Tibial nerve (tissue), 4 donors: Measurements from ENCODE around the gene FLVCR1. TPM values are rescaled to one million over a fixed set of nuclear protein-coding genes. Genes with fewer than 3 reads are reported as not detected.
"Not testable (repeated sequence)": the region's sequence is repeated elsewhere in the genome, so short reads cannot be mapped to it uniquely, and the experiment has no call there.

Experiments used
- DNase-seq, 2 donors: peaks; one replicate each; pipeline ENCODE4 v3.0.0-alpha.2; 2019; ENCODE audit warnings: low spot score in 2 of 2
- H3K27ac ChIP-seq, 4 donors: fragments of 200-600 bp; sonication (generic) in 3 of 4; one replicate each; pipeline ENCODE4 v1.5.1; 2017 to 2019; ENCODE audit warnings: mild to moderate bottlenecking in 1 of 4
- H3K27me3 ChIP-seq, 2 donors: fragments of 200-600 bp; sonication (generic) in 1 of 2; one replicate each; pipeline versions ENCODE4 v1.5.1 to v1.6.0; 2017 to 2019
- H3K36me3 ChIP-seq, 3 donors: fragments of 200-600 bp; sonication (generic); one replicate each; pipeline ENCODE4 v1.5.1; 2018 to 2019
- H3K4me1 ChIP-seq, 4 donors: fragments of 200-600 bp; sonication (generic) in 3 of 4; one replicate each; pipeline ENCODE4 v1.5.1; 2017 to 2019
- H3K4me3 ChIP-seq, 4 donors: fragments of 200-600 bp; sonication (generic) in 3 of 4; one replicate each; pipeline ENCODE4 v1.5.1; 2017 to 2019; ENCODE audit warnings: mild to moderate bottlenecking in 1 of 4, moderate library complexity in 1 of 4
- H3K9me3 ChIP-seq, 4 donors: fragments of 200-600 bp; sonication (generic) in 3 of 4; one replicate each; pipeline ENCODE4 v1.5.1; 2017 to 2019
- CTCF ChIP-seq, 5 experiments: fragments of 200-600 bp in 3 of 5; fragments of 450-650 bp in 2 of 5; sonication (generic) in 3 of 5; IDR thresholded peaks; one replicate each; pipeline ENCODE4 v1.5.1; 2016 to 2019; ENCODE audit warnings: antibody characterized with exemption in 5 of 5, mild to moderate bottlenecking in 3 of 5, moderate library complexity in 2 of 5
- EP300 ChIP-seq, 2 donors: sonication (generic); formaldehyde crosslinking; IDR thresholded peaks; one replicate each; pipeline ENCODE4 v1.6.1; 2017; ENCODE audit warnings: antibody characterized with exemption in 2 of 2, mild to moderate bottlenecking in 1 of 2
- POLR2A ChIP-seq, 2 donors: fragments of 450-650 bp; IDR thresholded peaks; one replicate each; pipeline ENCODE4 v1.6.1; 2017; ENCODE audit warnings: antibody characterized with exemption in 2 of 2, mild to moderate bottlenecking in 2 of 2, moderate library complexity in 2 of 2
- WGBS, 2 donors: methylation state at CpG; one replicate each; pipeline ENCODE4 v1.1.5; 2018; 5-methylcytosine and 5-hydroxymethylcytosine counted together
- total RNA-seq, 4 donors: library from RNA; depleted of rRNA; stranded (reverse); fragments of >200 nt; gene quantifications; one replicate each; pipeline ENCODE4 v1.1.0, GENCODE V29; 2016

Gene FLVCR1
- total RNA-seq, 4 donors from 2014 or later: 3.7 to 29.4 (median 14.0) TPM

GRCh38 chr1:212892108-212892507 is 34.0 kb downstream of the FLVCR1 start:
- 91% methylated on average over 1 of the region's 1 CpG for WGBS, 2 donors
- Histone ChIP-seq H3K4me3 (no peak overlapping the region), H3K9me3 (no peaks in the 10 kb centered on the region), H3K27ac (no peak overlapping the region), H3K36me3 (peaks cover 0 to 99% (median 9%) of the 10 kb centered on the region in 3 donors), H3K27me3 (no peaks in the 10 kb centered on the region), H3K4me1 (no peaks in the 10 kb centered on the region)
- DNase-seq: no peak
- TF ChIP-seq POLR2A (IDR thresholded peaks at IDR 0.05): no peak
- TF ChIP-seq CTCF (IDR thresholded peaks at IDR 0.05): no peak
- no peak for TF ChIP-seq EP300 (IDR thresholded peaks at IDR 0.05)

- no peaks in the 10 kb centered on the region for H3K4me1 ChIP-seq
- H3K27me3 ChIP-seq: no peaks in the 10 kb centered on the region
- 90 to 100% methylated on average over 1 of the region's 1 CpG for WGBS, 2 donors
- H3K27ac ChIP-seq: no peak overlapping the region
- DNase-seq: no peak
- H3K4me3 ChIP-seq: no peak overlapping the region
- peaks cover 0 to 55% (median 6%) of the 10 kb centered on the region in 3 donors for H3K36me3 ChIP-seq
- TF ChIP-seq CTCF (IDR thresholded peaks at IDR 0.05) (no peak), POLR2A (IDR thresholded peaks at IDR 0.05) (no peak), EP300 (IDR thresholded peaks at IDR 0.05) (no peak)
- peaks cover 0 to 42% (median 3%) of the 10 kb centered on the region in 4 donors for H3K9me3 ChIP-seq
Measured at GRCh38 chr1:212899845-212900244, 41.8 kb downstream of the FLVCR1 start.

GRCh38 chr1:212901290-212901689 is 43.2 kb downstream of the FLVCR1 start:
- DNase-seq: no peak
- WGBS, 2 donors: 96 to 99% methylated on average over 2 of the region's 2 CpGs

GRCh38 chr1:212902054-212902453 is 44.0 kb downstream of the FLVCR1 start:
- Histone ChIP-seq H3K4me1 (no peaks in the 10 kb centered on the region), H3K4me3 (no peak overlapping the region), H3K36me3 (peaks cover 0 to 33% (median 6%) of the 10 kb centered on the region in 3 donors), H3K27me3 (no peaks in the 10 kb centered on the region), H3K27ac (no peak overlapping the region), H3K9me3 (peaks cover 0 to 42% (median 3%) of the 10 kb centered on the region in 4 donors)
- WGBS, 2 donors: 95 to 96% methylated on average over 3 of the region's 3 CpGs
- TF ChIP-seq CTCF (IDR thresholded peaks at IDR 0.05): no peak
- no peak for TF ChIP-seq POLR2A (IDR thresholded peaks at IDR 0.05)
- no peak for TF ChIP-seq EP300 (IDR thresholded peaks at IDR 0.05)
- DNase-seq: no peak

More at GRCh38 chr1:212901290-212901689, 43.2 kb downstream of the FLVCR1 start:
- no peaks in the 10 kb centered on the region for H3K4me1 ChIP-seq
- TF ChIP-seq EP300 (IDR thresholded peaks at IDR 0.05) (no peak), POLR2A (IDR thresholded peaks at IDR 0.05) (no peak), CTCF (IDR thresholded peaks at IDR 0.05) (no peak)
- no peak overlapping the region for H3K4me3 ChIP-seq
- H3K36me3 ChIP-seq: peaks cover 0 to 41% (median 6%) of the 10 kb centered on the region in 3 donors
- H3K9me3 ChIP-seq: peaks cover 0 to 42% (median 3%) of the 10 kb centered on the region in 4 donors
- no peaks in the 10 kb centered on the region for H3K27me3 ChIP-seq
- H3K27ac ChIP-seq: no peak overlapping the region

GRCh38 chr1:212903664-212904063 is 45.6 kb downstream of the FLVCR1 start:
- Histone ChIP-seq H3K27me3 (no peaks in the 10 kb centered on the region), H3K4me3 (no peak overlapping the region), H3K4me1 (no peaks in the 10 kb centered on the region), H3K27ac (no peak overlapping the region), H3K9me3 (peaks cover 0 to 42% (median 3%) of the 10 kb centered on the region in 4 donors), H3K36me3 (peaks cover 0 to 17% (median 0%) of the 10 kb centered on the region in 3 donors)
- no peak for TF ChIP-seq POLR2A (IDR thresholded peaks at IDR 0.05)
- no peak for TF ChIP-seq EP300 (IDR thresholded peaks at IDR 0.05)
- TF ChIP-seq CTCF (IDR thresholded peaks at IDR 0.05): no peak
- no peak for DNase-seq
- WGBS, 2 donors: 91 to 93% methylated on average over 1 of the region's 1 CpG

- not testable (repeated sequence) for H3K4me3 ChIP-seq, H3K27me3 ChIP-seq, H3K27ac ChIP-seq, H3K36me3 ChIP-seq, H3K9me3 ChIP-seq, H3K4me1 ChIP-seq, DNase-seq
- WGBS, 2 donors: 80% methylated on average over 12 of the region's 12 CpGs
Measured at GRCh38 chr1:212908071-212908470, 50.0 kb downstream of the FLVCR1 start.
